Neural cell (in vitro differentiated cells): ENCODE results near the gene ZFR2. TPM values are rescaled to one million over a fixed set of nuclear protein-coding genes. Genes with fewer than 3 reads are reported as not detected.
"Not testable (repeated sequence)": the region's sequence is repeated elsewhere in the genome, so short reads cannot be mapped to it uniquely, and the experiment has no call there.

ENCODE experiments used
- H2AFZ ChIP-seq: fragments of 200-600, 300-800 bp; sonication (generic), shearing (Covaris generic); 2 replicates; pipeline ENCODE4 v1.6.0; 2014; ENCODE audit warnings: low read depth, mild to moderate bottlenecking, antibody characterized with exemption, low read length, moderate library complexity
- H3F3A ChIP-seq: fragments of 200-600 bp; shearing (Covaris generic); 2 replicates; pipeline ENCODE4 v1.6.1; 2016; ENCODE audit warnings: mild to moderate bottlenecking, moderate library complexity, mixed read lengths, antibody characterized with exemption, low read length; ENCODE audit not compliant: insufficient read depth, poor library complexity, severe bottlenecking
- H3K27ac ChIP-seq: fragments of 200-600, 300-800 bp; sonication (generic), shearing (Covaris generic); 2 replicates; pipeline ENCODE4 v1.5.1; 2014; ENCODE audit warnings: mild to moderate bottlenecking, low read length, moderate library complexity
- H3K27me3 ChIP-seq: fragments of 300-800, 200-600 bp; sonication (generic), shearing (Covaris generic); 2 replicates; pipeline ENCODE4 v1.6.0; 2014; ENCODE audit warnings: mild to moderate bottlenecking, low read depth, low read length, moderate library complexity; ENCODE audit not compliant: insufficient read depth
- H3K36me3 ChIP-seq: fragments of 300-800, 200-600 bp; sonication (generic), shearing (Covaris generic); 2 replicates; pipeline ENCODE4 v1.5.1; 2014; ENCODE audit warnings: mild to moderate bottlenecking, antibody characterized with exemption, low read length, moderate library complexity; ENCODE audit not compliant: insufficient read depth
- H3K4me2 ChIP-seq: fragments of 300-800, 200-600 bp; sonication (generic), shearing (Covaris generic); 2 replicates; pipeline ENCODE4 v1.6.0; 2014; ENCODE audit warnings: mild to moderate bottlenecking, low read length
- H3K4me3 ChIP-seq: fragments of 300-800, 200-600 bp; sonication (generic), shearing (Covaris generic); 2 replicates; pipeline ENCODE4 v1.5.1; 2014; ENCODE audit warnings: mild to moderate bottlenecking, low read length, moderate library complexity
- H3K79me2 ChIP-seq: fragments of 200-600 bp; shearing (Covaris generic); replicated peaks from 2 replicates; pipeline ENCODE4 v1.6.0; 2014; ENCODE audit warnings: mild to moderate bottlenecking, low read length, moderate library complexity; ENCODE audit not compliant: insufficient read depth
- H3K9ac ChIP-seq: fragments of 300-800, 200-600 bp; sonication (generic), shearing (Covaris generic); 2 replicates; pipeline ENCODE4 v1.6.1; 2016; ENCODE audit warnings: mild to moderate bottlenecking, low read length, mixed read lengths
- H3K9me2 ChIP-seq: fragments of 200-600 bp; shearing (Covaris generic); 2 replicates; pipeline ENCODE4 v1.6.1; 2016; ENCODE audit warnings: mild to moderate bottlenecking, low read length, mixed read lengths; ENCODE audit not compliant: insufficient read depth
- H3K9me3 ChIP-seq: fragments of 200-600, 300-800 bp; sonication (generic), shearing (Covaris generic); 2 replicates; pipeline ENCODE4 v1.6.1; 2016; ENCODE audit warnings: mild to moderate bottlenecking, mixed run types, low read length, moderate library complexity, mixed read lengths
- H4K20me1 ChIP-seq: fragments of 200-600 bp; shearing (Covaris generic); 2 replicates; pipeline ENCODE4 v1.6.1; 2016; ENCODE audit warnings: mild to moderate bottlenecking, mixed run types; ENCODE audit not compliant: insufficient read depth
- EP300 ChIP-seq: fragments of 450-650 bp; conservative IDR thresholded peaks from 2 replicates; pipeline ENCODE4 v1.6.1; 2014; ENCODE audit warnings: antibody characterized with exemption, mild to moderate bottlenecking, moderate library complexity; ENCODE audit not compliant: poor library complexity, severe bottlenecking
- EZH2 ChIP-seq: fragments of 200-600, 300-800 bp; shearing (Covaris generic), sonication (generic); IDR thresholded peaks from 2 replicates; pipeline ENCODE4 v1.6.1; 2014; ENCODE audit warnings: antibody characterized with exemption, low read length, borderline replicate concordance, mild to moderate bottlenecking; ENCODE audit not compliant: insufficient read depth, poor library complexity, severe bottlenecking
- MXI1 ChIP-seq: fragments of 450-650 bp; conservative IDR thresholded peaks from 2 replicates; pipeline ENCODE4 v1.6.1; 2014; ENCODE audit warnings: antibody characterized with exemption, mild to moderate bottlenecking; ENCODE audit not compliant: poor library complexity, severe bottlenecking
- POLR2AphosphoS5 ChIP-seq: IDR thresholded peaks from 2 replicates; pipeline ENCODE4 v1.6.1; 2012
- RAD21 ChIP-seq: fragments of 450-650 bp; conservative IDR thresholded peaks from 2 replicates; pipeline ENCODE4 v1.6.1; 2014; ENCODE audit warnings: antibody characterized with exemption, mild to moderate bottlenecking, moderate library complexity
- SMC3 ChIP-seq: fragments of 450-650 bp; conservative IDR thresholded peaks from 2 replicates; pipeline ENCODE4 v1.6.1; 2014; ENCODE audit warnings: antibody characterized with exemption, mild to moderate bottlenecking, moderate library complexity; ENCODE audit not compliant: poor library complexity
- TAF1 ChIP-seq: IDR thresholded peaks from 2 replicates; pipeline ENCODE4 v1.6.1; 2012; ENCODE audit warnings: low read depth
- polyA plus RNA-seq: library from polyadenylated mRNA; depleted of rRNA; stranded (reverse); fragments of >200 nt; gene quantifications from 2 replicates; pipeline ENCODE4 v1.2.3, GENCODE V29; 2014
- small RNA-seq, 3 experiments: library from RNA; depleted of rRNA; stranded (forward); fragments of <200 nt; gene quantifications; one replicate each; pipeline ENCODE3, GENCODE V24; 2012
- TF ChIP-seq, protein P1 (sequence below): fragments of 450-650 bp; IDR thresholded peaks from 2 replicates; pipeline ENCODE4 v1.5.1; 2014; ENCODE audit warnings: antibody characterized with exemption, mild to moderate bottlenecking, moderate library complexity; ENCODE audit not compliant: poor library complexity, severe bottlenecking

ZFR2 gene
- polyA plus RNA-seq, 1 donor from 2014 or later, result 9.0 TPM

DNA sequence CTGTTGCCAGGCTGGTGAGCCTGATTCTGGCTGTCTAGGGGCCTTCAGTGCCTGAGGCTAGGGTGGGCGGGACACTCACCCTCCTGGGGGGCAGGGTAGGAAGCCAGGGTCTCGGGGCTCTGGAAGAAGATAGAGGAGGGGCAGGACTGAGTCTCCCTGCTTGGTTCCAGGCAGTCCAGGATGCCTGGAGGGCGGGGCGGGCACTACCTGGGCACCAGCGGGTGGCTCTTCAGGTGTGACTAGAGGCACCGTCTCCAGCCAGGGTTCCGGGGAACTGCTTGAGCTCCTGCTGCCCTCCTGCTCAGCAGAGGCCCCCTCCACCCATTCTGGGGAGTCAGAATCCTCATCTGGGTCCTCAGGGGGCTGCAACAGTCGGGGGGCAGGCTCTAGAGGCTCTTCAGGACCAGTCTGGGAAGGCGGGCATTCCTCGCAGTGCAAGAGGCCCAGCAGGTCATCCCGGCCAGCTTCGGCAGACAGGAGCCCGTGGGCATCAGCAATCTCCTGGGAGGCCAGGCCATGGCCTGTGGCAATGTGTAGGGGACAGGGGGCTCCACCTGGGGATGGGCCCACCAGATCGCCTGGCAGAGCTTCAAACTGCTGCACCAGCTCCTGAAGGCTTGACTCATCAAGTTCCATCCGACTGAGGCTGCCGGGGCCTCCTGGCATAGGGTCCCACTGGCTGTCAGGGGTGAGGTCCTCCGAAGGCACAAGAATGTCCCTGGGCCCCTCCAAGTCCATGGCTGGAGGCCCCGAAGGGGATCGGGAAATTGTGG lies 109.2 kb downstream of the ZFR2 start:
- H3K36me3 ChIP-seq, result no peaks in the 10 kb centered on the region
- H3K79me2 ChIP-seq, result peaks cover 7% of the 10 kb centered on the region
- no peak overlapping the region for H3K9ac ChIP-seq
- no peak overlapping the region for H3K4me3 ChIP-seq
- no peaks in the 10 kb centered on the region for H3F3A ChIP-seq
- H3K9me2 ChIP-seq, result no peaks in the 10 kb centered on the region
- no peak for TF ChIP-seq POLR2AphosphoS5
- TF ChIP-seq RAD21, result no peak
- TF ChIP-seq, protein P1, sequence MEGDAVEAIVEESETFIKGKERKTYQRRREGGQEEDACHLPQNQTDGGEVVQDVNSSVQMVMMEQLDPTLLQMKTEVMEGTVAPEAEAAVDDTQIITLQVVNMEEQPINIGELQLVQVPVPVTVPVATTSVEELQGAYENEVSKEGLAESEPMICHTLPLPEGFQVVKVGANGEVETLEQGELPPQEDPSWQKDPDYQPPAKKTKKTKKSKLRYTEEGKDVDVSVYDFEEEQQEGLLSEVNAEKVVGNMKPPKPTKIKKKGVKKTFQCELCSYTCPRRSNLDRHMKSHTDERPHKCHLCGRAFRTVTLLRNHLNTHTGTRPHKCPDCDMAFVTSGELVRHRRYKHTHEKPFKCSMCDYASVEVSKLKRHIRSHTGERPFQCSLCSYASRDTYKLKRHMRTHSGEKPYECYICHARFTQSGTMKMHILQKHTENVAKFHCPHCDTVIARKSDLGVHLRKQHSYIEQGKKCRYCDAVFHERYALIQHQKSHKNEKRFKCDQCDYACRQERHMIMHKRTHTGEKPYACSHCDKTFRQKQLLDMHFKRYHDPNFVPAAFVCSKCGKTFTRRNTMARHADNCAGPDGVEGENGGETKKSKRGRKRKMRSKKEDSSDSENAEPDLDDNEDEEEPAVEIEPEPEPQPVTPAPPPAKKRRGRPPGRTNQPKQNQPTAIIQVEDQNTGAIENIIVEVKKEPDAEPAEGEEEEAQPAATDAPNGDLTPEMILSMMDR, result no peak
- no peak for TF ChIP-seq SMC3
- no peak for TF ChIP-seq EP300
- TF ChIP-seq TAF1, result no peak
- no peak for TF ChIP-seq EZH2
- no peak for TF ChIP-seq MXI1
- H3K9me3 ChIP-seq, result no peaks in the 10 kb centered on the region
- H3K27ac ChIP-seq, result no peak overlapping the region
- no peak overlapping the region for H2AFZ ChIP-seq
- no peaks in the 10 kb centered on the region for H4K20me1 ChIP-seq
- no peak overlapping the region for H3K4me2 ChIP-seq
- H3K27me3 ChIP-seq, result no peaks in the 10 kb centered on the region

DNA sequence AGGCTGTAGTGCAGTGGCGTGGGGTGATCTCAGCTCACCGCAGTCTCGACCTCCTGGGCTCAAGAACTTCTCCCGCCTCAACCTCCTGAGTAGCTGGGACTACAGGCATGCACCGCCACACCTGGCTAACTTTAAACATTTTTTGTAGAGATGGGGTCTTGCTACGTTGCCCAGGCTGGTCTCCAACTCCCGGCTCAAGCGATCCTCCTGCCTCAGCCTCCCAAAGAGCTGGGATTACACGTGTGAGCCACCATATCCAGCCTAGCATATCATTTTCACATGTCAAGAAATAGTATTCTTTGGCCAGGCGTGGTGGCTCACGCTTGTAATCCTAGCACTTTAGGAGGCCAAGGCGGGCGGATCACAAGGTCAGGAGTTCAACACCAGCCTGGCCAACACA lies 110.5 kb downstream of the ZFR2 start:
- not testable (repeated sequence) for H3K4me2 ChIP-seq, H2AFZ ChIP-seq, H3K27ac ChIP-seq, H3F3A ChIP-seq, H3K79me2 ChIP-seq, H3K36me3 ChIP-seq, H4K20me1 ChIP-seq, H3K4me3 ChIP-seq, H3K9me2 ChIP-seq, H3K27me3 ChIP-seq, H3K9me3 ChIP-seq, H3K9ac ChIP-seq

DNA sequence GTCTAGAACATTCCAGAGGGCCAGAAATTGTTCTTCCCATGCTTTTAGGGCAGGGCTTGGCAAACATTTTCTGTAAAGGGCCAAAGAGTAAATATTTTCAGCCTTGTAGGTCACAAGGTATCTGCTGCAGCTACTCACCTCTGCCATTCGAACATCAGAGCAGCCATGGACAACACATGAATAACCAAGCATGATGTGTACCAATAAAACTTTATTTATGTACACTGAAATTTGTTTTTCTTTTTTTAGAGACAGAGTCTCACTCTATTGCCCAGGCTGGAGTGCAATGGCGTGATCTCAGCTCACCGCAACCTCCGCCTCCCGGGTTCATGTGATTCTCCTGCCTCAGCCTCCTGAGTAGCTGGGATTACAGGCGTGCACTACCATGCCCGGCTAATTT lies 111.1 kb downstream of the ZFR2 start:
- not testable (repeated sequence) for H3K9ac ChIP-seq, H3K9me3 ChIP-seq, H3F3A ChIP-seq, H3K79me2 ChIP-seq, H3K4me2 ChIP-seq, H3K27me3 ChIP-seq, H4K20me1 ChIP-seq, H3K27ac ChIP-seq, H2AFZ ChIP-seq, H3K4me3 ChIP-seq, H3K9me2 ChIP-seq, H3K36me3 ChIP-seq

Small RNA genes within 50 kb of the gene (small RNA-seq; reads per million reads assigned to genes)
- 0 reads per million in 3 experiments for gene AC005777.1

Other genes starting within 250 kb of the ZFR2 start
- 21.4 and 26.6 TPM in 2 replicates for gene CACTIN, start 242.2 kb downstream of the ZFR2 start, polyA plus RNA-seq
- gene PIP5K1C, start 168.6 kb downstream of the ZFR2 start, polyA plus RNA-seq, result 7.0 and 7.1 TPM in 2 replicates
- 0.15 TPM in 1 of 2 replicates, not detected in the other for gene TJP3, start 160.7 kb downstream of the ZFR2 start, polyA plus RNA-seq
- gene APBA3, start 107.3 kb downstream of the ZFR2 start, polyA plus RNA-seq, result 37.1 and 56.3 TPM in 2 replicates
- gene MRPL54, start 106.4 kb downstream of the ZFR2 start, polyA plus RNA-seq, result 74.7 and 83.8 TPM in 2 replicates
- not detected in 2 replicates for gene RAX2, start 96.8 kb downstream of the ZFR2 start, polyA plus RNA-seq
- gene MATK, start 82.7 kb downstream of the ZFR2 start, polyA plus RNA-seq, result 2.6 and 4.1 TPM in 2 replicates
- gene ATCAY, start 11.6 kb upstream of the ZFR2 start, polyA plus RNA-seq, result 73.8 and 85.0 TPM in 2 replicates
- not detected in 2 replicates for gene NMRK2, start 64.0 kb upstream of the ZFR2 start, polyA plus RNA-seq
- 100 and 118 TPM in 2 replicates for gene DAPK3, start 102.1 kb upstream of the ZFR2 start, polyA plus RNA-seq
- gene EEF2, start 116.4 kb upstream of the ZFR2 start, polyA plus RNA-seq, result 716 and 865 TPM in 2 replicates
- gene PIAS4, start 138.7 kb upstream of the ZFR2 start, polyA plus RNA-seq, result 22.3 and 27.0 TPM in 2 replicates
- 1.7 and 2.5 TPM in 2 replicates for gene ZBTB7A, start 197.9 kb upstream of the ZFR2 start, polyA plus RNA-seq